Stimulated activated effector memory CD8-positive, alpha-beta T cell treated with anti-CD3 and anti-CD28 coated beads, Interleukin-12 subunit alpha, Interleukin-12 subunit beta, amount 100 ng/mL, for 72 hours (primary cell): ENCODE results near the gene PAX1.

Source experiments
- ATAC-seq: fragments of 150-1000 bp; cut with Tn5 transposase; 2 replicates; pipeline ENCODE4 v1.10.0; 2021
- DNase-seq, 2 donors: peaks; one replicate each; pipeline ENCODE4 v3.0.0; 2021 to 2022; ENCODE audit warnings: low spot score in 2 of 2
- H3K27ac Mint-ChIP-seq: one replicate; pipeline ENCODE4 v1.8.0; 2022; ENCODE audit warnings: mild to moderate bottlenecking, mixed read lengths
- H3K36me3 Mint-ChIP-seq: one replicate; pipeline ENCODE4 v1.8.0; 2022; ENCODE audit warnings: mild to moderate bottlenecking, mixed read lengths
- H3K4me1 Mint-ChIP-seq: one replicate; pipeline ENCODE4 v1.8.0; 2022; ENCODE audit warnings: mixed read lengths
- H3K4me3 Mint-ChIP-seq: one replicate; pipeline ENCODE4 v1.8.0; 2022; ENCODE audit warnings: mild to moderate bottlenecking, mixed read lengths
- H3K9me3 Mint-ChIP-seq: one replicate; pipeline ENCODE4 v1.8.0; 2022; ENCODE audit warnings: mixed read lengths

Gene PAX1

GRCh38 chr20:21705575-21706260, at the start of gene PAX1:
Gene PAX1, plus strand, starts transcription at chr20:21705664. Its CDS starts 49 bp downstream, at chr20:21705713.
- H3K9me3 Mint-ChIP-seq, result peaks cover 3% of the 10 kb centered on the region

DNA sequence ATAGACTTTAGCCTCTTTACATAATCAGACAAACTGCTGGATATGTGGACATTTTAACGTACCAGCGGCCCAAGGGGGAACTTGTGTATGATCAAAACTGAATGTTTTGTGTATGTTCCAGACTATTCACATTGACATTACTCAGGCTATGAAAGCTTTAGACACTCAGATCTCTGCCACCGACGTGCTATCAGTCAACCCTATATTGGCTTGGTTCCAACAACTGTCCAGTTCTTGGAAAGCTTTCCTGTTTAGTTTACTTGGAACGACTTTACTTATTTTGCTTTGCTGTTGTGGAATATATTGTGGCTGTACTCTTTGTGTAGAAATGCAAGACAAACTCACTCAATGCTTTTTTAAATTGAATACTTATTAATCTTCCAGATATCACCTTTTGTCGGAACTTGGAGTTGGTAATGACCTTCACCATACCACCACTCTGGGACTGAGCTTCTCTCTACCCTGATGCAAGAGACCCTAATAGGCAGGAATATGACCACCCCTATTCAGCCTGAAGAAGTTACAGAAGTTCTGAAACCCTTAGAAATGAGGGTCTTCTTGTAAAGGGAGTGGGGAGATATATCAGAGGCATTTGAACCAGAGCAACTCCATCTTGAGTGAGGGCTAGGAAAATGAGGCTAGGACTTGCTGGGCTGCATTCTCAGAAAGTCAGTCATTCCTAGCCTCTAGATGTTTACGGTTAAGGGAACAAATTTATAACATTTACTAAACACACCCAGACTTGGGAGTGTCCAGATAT, 49.0 kb upstream of the PAX1 start:
- ATAC-seq, result no peak
- H3K9me3 Mint-ChIP-seq, result no peaks in the 10 kb centered on the region
- no peak for DNase-seq
- H3K27ac Mint-ChIP-seq, result no peak overlapping the region
- H3K4me3 Mint-ChIP-seq, result no peak overlapping the region
- no peaks in the 10 kb centered on the region for H3K36me3 Mint-ChIP-seq
- no peaks in the 10 kb centered on the region for H3K4me1 Mint-ChIP-seq

More at GRCh38 chr20:21705575-21706260, at the start of gene PAX1:
- no peak within 1 kb of the TSS for H3K27ac Mint-ChIP-seq
- H3K36me3 Mint-ChIP-seq, result no peaks in the 10 kb centered on the region
- no peak within 1 kb of the TSS for H3K4me3 Mint-ChIP-seq
- ATAC-seq (no peak), DNase-seq (no peak)
- H3K4me1 Mint-ChIP-seq, result peaks cover 5% of the 10 kb centered on the region

- no peak for ATAC-seq
- DNase-seq, result no peak
Measured at GRCh38 chr20:21661488-21662055, 43.9 kb upstream of the PAX1 start.

GRCh38 chr20:21663465-21663864, 42.0 kb upstream of the PAX1 start:
- DNase-seq (no peak), ATAC-seq (no peak)
- no peak overlapping the region for H3K27ac Mint-ChIP-seq
- no peaks in the 10 kb centered on the region for H3K4me1 Mint-ChIP-seq
- H3K4me3 Mint-ChIP-seq, result no peak overlapping the region
- no peaks in the 10 kb centered on the region for H3K9me3 Mint-ChIP-seq
- H3K36me3 Mint-ChIP-seq, result no peaks in the 10 kb centered on the region

More at GRCh38 chr20:21661488-21662055, 43.9 kb upstream of the PAX1 start:
- Mint-ChIP-seq H3K36me3 (no peaks in the 10 kb centered on the region), H3K4me3 (no peak overlapping the region), H3K27ac (no peak overlapping the region), H3K9me3 (no peaks in the 10 kb centered on the region), H3K4me1 (no peaks in the 10 kb centered on the region)

- Mint-ChIP-seq H3K36me3 (no peaks in the 10 kb centered on the region), H3K4me3 (no peak overlapping the region), H3K27ac (no peak overlapping the region), H3K9me3 (no peaks in the 10 kb centered on the region), H3K4me1 (no peaks in the 10 kb centered on the region)
- DNase-seq, result no peak
- ATAC-seq, result no peak
Measured at GRCh38 chr20:21665687-21666446, 39.6 kb upstream of the PAX1 start.

GRCh38 chr20:21670126-21670525, 35.3 kb upstream of the PAX1 start:
- ATAC-seq, result no peak
- Mint-ChIP-seq H3K36me3 (no peaks in the 10 kb centered on the region), H3K4me3 (no peak overlapping the region), H3K27ac (no peak overlapping the region), H3K4me1 (no peaks in the 10 kb centered on the region), H3K9me3 (peaks cover 6% of the 10 kb centered on the region)
- DNase-seq, result no peak

DNA sequence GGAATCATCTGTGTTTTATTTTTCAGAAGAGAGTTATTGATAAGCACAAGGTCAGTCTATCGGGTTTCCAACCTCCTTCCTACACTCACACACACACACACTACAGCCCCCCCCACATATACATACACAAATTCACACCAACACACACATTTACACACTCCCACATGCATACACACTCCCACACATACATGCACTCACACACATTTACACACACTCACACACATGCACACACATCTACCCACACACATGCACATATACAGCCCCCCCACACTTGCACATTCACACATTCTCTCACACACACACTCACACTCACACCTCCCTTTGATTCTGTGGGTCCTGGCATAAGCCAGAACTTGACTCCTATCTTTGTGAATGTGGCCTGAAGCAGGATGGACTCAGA, 34.5 kb upstream of the PAX1 start:
- Mint-ChIP-seq H3K36me3 (no peaks in the 10 kb centered on the region), H3K4me3 (no peak overlapping the region), H3K9me3 (peaks cover 6% of the 10 kb centered on the region), H3K27ac (no peak overlapping the region), H3K4me1 (no peaks in the 10 kb centered on the region)
- DNase-seq (no peak), ATAC-seq (no peak)

DNA sequence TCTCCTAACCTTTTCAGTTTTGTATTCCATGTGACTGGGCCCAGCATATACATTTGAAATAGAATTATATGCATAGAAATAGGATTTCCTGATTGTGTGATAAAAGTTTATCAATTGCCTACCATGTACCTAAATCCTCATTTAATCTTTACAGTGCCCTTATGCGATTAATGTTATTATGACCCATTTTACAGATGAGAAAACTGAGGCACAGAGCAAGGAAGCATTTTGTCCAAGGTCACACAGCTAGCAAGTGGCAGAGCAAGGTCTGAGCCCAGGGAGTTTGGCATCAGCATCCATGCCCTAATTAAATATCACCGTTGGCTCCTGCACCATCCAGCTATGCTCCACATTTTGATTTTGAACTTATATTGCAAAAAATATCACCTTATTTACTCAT, 28.2 kb upstream of the PAX1 start:
- no peak overlapping the region for H3K4me3 Mint-ChIP-seq
- no peak for ATAC-seq
- H3K36me3 Mint-ChIP-seq, result no peaks in the 10 kb centered on the region
- DNase-seq, result no peak
- H3K9me3 Mint-ChIP-seq, result peaks cover 9% of the 10 kb centered on the region
- no peaks in the 10 kb centered on the region for H3K4me1 Mint-ChIP-seq
- no peak overlapping the region for H3K27ac Mint-ChIP-seq

- H3K36me3 Mint-ChIP-seq, result no peaks in the 10 kb centered on the region
- no peak overlapping the region for H3K27ac Mint-ChIP-seq
- DNase-seq, result no peak
- no peak for ATAC-seq
- peaks cover 6% of the 10 kb centered on the region for H3K9me3 Mint-ChIP-seq
- H3K4me3 Mint-ChIP-seq, result no peak overlapping the region
- no peaks in the 10 kb centered on the region for H3K4me1 Mint-ChIP-seq
Measured at GRCh38 chr20:21677781-21678180, 27.7 kb upstream of the PAX1 start.

DNA sequence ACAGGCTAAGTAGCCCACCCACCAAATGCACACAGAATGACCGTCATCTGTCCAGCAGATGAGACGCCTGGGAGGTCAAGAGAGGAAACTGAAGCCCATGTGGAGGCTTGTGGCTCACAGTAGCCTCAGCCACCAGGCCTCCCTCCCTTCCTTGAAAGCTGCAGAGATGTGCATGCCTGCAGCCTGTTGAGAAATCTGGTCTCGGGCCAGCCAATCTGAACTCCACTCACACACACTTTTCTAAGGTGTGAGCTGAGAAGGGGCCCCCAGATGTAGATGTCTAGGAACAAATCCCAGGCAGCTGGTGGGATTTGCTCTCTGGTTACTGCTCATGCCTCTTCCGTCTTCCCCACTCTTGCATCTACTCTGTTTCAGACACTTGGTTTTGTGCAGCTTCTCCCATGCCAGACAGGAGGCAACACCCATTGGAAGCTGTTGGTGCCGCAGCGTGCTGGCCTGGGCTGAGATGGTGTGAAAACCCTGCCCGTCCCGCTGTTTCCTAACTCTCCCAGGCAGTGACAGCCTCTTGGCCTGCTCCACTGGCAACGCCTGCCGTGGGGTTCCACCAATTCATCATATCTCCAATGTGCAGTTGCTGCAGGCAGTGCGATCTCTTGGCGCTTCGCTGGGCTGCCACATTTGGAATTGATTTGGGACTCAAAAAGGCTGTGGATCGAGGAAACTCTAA, 24.1 kb upstream of the PAX1 start:
- Mint-ChIP-seq H3K4me1 (no peaks in the 10 kb centered on the region), H3K4me3 (no peak overlapping the region), H3K36me3 (no peaks in the 10 kb centered on the region), H3K27ac (no peak overlapping the region), H3K9me3 (peaks cover 3% of the 10 kb centered on the region)
- no peak for DNase-seq
- no peak for ATAC-seq

GRCh38 chr20:21681922-21682318, 23.5 kb upstream of the PAX1 start:
- Mint-ChIP-seq H3K4me3 (no peak overlapping the region), H3K36me3 (no peaks in the 10 kb centered on the region), H3K27ac (no peak overlapping the region), H3K9me3 (peaks cover 3% of the 10 kb centered on the region), H3K4me1 (no peaks in the 10 kb centered on the region)
- DNase-seq (no peak), ATAC-seq (no peak)

- Mint-ChIP-seq H3K9me3 (peaks cover 3% of the 10 kb centered on the region), H3K36me3 (no peaks in the 10 kb centered on the region), H3K4me1 (no peaks in the 10 kb centered on the region), H3K27ac (no peak overlapping the region), H3K4me3 (no peak overlapping the region)
- DNase-seq (no peak), ATAC-seq (no peak)
Measured at GRCh38 chr20:21682521-21682954, 22.9 kb upstream of the PAX1 start.

DNA sequence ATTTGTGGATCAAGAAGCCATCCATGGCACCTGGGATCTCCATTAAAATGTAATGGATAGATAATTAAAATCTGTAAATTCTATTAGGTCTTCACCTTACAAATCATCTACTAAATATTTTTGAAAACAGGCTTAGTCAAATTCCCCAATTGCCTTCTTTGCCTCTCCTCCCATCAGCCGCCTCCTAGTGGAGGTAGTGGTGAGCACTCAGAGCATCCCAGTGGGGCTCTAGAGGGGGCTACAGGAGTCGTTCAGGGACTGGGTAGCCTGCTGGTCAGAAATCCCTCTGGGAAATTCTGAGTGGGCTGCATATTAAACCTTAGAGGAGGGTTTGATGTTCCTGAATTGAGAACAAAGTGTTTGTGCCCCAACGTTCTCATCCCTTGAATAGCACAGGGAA, 20.8 kb upstream of the PAX1 start:
- no peak overlapping the region for H3K4me3 Mint-ChIP-seq
- H3K4me1 Mint-ChIP-seq, result no peaks in the 10 kb centered on the region
- DNase-seq (no peak), ATAC-seq (no peak)
- H3K36me3 Mint-ChIP-seq, result no peaks in the 10 kb centered on the region
- H3K27ac Mint-ChIP-seq, result no peak overlapping the region
- peaks cover 3% of the 10 kb centered on the region for H3K9me3 Mint-ChIP-seq

- peaks cover 3% of the 10 kb centered on the region for H3K9me3 Mint-ChIP-seq
Measured at GRCh38 chr20:21685981-21686380, 19.5 kb upstream of the PAX1 start.

DNA sequence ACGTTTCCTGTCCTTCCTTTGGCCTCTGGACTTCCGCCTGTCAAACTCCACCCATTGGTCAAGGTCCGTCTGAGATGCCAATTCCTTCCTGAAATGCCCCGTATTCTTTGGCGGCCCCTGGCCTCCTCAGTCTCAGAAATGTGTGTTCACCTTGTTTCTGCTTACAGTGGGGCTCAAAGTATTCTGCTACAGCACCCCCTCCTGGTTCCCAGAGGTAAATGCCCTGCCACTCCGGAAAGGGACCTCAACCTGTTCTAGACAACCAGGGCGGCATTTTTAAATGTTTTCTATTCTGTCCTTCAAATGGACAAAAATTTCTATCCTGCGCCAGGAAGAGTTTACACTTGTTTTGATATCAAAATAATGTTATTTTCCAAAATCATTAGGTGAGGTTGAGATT, 12.1 kb upstream of the PAX1 start:
- Mint-ChIP-seq H3K36me3 (no peaks in the 10 kb centered on the region), H3K27ac (no peak overlapping the region), H3K9me3 (peaks cover 4% of the 10 kb centered on the region), H3K4me1 (no peaks in the 10 kb centered on the region), H3K4me3 (no peak overlapping the region)
- DNase-seq (no peak), ATAC-seq (no peak)

More at GRCh38 chr20:21685981-21686380, 19.5 kb upstream of the PAX1 start:
- Mint-ChIP-seq H3K27ac (no peak overlapping the region), H3K36me3 (no peaks in the 10 kb centered on the region), H3K4me1 (no peaks in the 10 kb centered on the region), H3K4me3 (no peak overlapping the region)
- DNase-seq (no peak), ATAC-seq (no peak)
